IPS DF 4.7 (cell line): ENCODE results near the gene ATP1A1.

ENCODE experiments used
- DNase-seq: peaks from one replicate; pipeline ENCODE4 v3.0.0-alpha.2; 2013; ENCODE audit warnings: low spot score; ENCODE audit errors: extremely low read depth

The ATP1A1 gene

DNA sequence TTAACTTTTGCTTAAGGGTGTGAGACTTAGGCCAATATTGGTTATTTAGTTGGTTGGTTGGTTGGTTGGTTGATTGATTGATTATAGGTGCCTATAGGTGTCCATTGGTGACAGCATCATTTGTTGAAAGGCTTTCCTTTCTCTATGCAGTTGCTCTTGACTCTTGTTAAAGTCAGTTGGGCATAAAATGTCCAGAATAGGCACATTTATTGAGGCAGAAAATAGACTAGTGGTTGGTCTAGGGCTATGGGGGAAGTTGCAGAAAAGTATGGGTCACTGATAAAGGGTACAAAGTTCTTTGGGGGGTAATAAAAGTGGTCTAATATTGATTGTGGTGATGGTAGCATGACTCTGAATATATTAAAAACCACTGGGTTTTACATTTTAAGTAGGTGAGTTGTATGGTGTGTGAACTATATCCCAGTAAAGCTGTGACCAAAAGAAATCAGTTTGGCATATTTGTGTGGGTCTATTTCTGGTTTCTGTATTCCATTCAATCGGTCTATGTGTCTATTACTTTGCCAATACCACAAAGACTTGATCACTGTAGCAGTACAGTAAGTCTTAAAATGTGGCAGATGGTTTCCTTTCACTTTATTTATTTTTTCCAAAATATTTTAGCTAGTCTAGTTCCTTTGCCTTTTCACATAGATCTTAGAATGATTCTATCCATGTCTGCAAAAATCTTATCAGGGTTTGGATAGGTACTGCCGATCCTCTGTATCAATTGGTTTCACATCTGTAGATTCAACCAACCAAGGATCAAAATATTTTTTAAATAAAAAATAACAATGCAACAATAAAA lies 63.0 kb downstream of the ATP1A1 start:
- no peak for DNase-seq

DNA sequence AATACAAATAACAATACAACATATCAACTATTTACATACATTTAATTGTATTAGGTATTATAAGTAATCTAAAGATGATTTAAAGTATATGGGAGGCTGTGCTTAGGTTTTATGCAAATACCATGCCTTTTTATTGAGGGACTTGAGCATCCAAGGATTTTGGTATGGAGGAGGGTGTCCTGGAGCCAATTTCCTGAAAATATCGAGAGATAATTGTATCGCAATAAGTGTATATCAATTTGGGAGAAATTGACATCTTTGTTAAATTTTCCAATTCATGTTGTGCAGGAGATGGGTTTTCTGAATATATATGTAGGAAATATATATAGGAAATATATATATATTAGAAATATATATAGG lies 63.5 kb downstream of the ATP1A1 start:
- DNase-seq, result no peak

DNA sequence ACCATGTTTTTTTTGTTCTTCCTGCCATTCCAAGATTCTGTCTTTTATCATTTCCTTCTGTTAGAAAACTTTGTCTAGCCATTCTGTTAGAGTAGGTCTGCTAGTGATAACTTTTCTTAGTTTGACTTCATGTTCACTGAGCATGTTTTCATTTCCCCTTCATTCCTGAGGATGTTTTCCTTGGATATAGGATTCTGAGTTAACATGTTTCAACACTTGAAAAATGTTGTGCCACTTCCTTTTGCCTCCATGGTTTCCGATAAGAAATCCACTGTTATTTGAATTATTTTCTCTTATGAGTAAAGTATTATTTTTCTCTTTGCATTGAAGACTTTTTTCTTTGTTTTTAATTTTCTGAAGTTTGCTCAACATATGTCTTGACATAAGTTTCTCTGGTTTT lies 66.7 kb downstream of the ATP1A1 start:
- DNase-seq, result no peak

DNA sequence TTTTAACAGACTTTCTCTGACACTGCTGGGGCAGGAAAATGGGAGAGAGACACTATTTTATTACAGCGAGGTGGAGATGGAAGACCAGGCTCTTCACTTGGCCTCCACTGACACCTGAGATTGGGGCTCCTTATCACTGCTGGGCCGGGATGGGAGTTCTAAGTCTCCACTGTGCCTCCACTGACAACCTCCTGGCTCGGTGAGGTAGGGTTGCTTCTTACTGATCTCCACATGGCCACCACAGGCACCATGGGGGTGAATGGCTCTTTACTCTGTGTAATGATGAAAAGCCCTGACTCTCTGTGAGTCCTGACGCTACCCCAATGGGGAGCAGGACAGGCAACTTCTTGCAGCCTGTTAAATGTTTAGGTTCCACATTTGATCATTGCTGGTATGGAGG lies 67.7 kb downstream of the ATP1A1 start:
- no peak for DNase-seq

DNA sequence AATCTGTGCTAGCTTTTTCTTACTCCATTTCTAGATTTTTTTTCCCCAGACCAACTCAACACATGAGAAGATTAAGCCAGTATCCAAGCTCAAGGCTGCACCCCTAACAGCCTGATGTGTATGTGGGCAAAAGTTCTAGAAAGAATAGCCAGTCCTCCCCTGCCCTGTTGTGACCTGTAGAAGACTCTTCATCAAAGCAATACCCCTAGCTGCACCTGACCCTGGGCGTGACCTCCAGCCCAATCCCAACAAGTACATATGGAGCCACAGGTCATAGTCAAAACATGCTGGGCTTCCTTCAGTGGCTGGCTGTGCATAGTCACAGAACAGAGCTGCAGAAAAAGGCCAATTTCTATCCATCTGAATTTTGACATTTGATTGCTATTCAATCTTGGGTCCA lies 72.5 kb downstream of the ATP1A1 start:
- no peak for DNase-seq

- DNase-seq, result no peak
These were observed 73.6 kb downstream of the ATP1A1 start for GRCh38 chr1:116446686-116447085.

DNA sequence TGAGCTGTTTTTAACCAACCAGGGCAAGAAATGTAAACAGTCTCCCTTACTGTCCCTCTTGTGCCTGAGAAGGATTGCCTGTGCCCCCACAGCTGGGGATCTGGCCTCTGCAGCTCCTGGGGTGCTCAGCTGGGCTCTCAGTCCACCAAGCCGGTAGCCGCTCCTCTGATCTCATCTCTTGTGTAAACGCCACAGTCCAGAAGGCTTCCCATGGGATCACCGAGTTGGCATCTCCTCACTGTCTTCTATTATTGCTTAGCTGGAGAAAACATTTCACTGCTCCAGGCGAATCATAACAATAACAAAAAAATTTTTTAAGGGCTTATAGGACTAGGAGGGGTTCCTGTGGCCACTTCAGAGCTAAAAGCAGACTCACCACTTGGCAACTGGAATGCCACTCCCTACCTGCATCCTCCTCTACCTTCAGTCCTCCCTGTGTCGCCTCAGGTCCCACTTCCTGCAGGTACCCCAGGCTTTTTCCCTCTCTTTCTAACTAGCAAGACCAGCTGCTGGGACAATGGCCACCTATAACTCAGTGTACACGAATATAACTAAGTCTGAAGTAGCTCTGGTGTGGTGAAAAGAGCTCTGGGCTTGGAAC lies 75.8 kb downstream of the ATP1A1 start:
- no peak for DNase-seq

GRCh38 chr1:116449578-116449977 lies 76.5 kb downstream of the ATP1A1 start:
- no peak for DNase-seq

GRCh38 chr1:116451702-116452101 lies 78.7 kb downstream of the ATP1A1 start:
- DNase-seq, result no peak

DNA sequence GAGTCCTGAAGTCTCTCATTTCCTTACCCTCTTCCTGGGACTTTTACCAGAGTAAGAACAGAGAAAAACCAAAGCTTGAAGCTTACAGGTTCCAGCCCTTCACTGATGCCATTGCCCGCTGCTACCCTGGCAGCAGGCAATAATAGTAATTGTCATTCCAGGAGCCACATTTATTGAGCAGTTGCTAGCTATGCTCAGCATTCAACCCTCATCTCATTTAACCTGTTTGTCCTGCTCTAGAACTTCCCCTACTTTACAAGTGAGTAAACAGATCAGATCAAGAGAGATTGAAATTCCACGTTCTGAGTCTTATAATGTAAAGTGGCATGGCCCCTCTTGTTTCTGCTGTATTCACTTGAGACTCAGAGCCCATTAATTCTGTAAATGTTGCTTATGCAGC lies 80.4 kb downstream of the ATP1A1 start:
- no peak for DNase-seq

GRCh38 chr1:116453906-116454305 lies 80.9 kb downstream of the ATP1A1 start:
- no peak for DNase-seq
